GM12874 (cell line): ENCODE measurements around the gene ZC3H18.

ENCODE experiments used
- CTCF ChIP-seq: IDR thresholded peaks from 2 replicates; pipeline ENCODE4 v1.5.1; 2011; ENCODE audit warnings: low read depth, mild to moderate bottlenecking, control low read depth, low read length, moderate library complexity; ENCODE audit not compliant: insufficient read depth

ZC3H18 gene

GRCh38 chr16:88580371-88580770, 10.2 kb downstream of the ZC3H18 start:
- TF ChIP-seq CTCF: no peak

- TF ChIP-seq CTCF: no peak
These were observed 10.8 kb downstream of the ZC3H18 start for GRCh38 chr16:88581033-88581432.

GRCh38 chr16:88582912-88583575, 12.8 kb downstream of the ZC3H18 start:
- no peak for TF ChIP-seq CTCF

GRCh38 chr16:88584676-88585075, 14.5 kb downstream of the ZC3H18 start:
- TF ChIP-seq CTCF: no peak

GRCh38 chr16:88585269-88585668, 15.1 kb downstream of the ZC3H18 start:
- TF ChIP-seq CTCF: no peak

GRCh38 chr16:88585927-88586581, 15.9 kb downstream of the ZC3H18 start:
- TF ChIP-seq CTCF: no peak

- TF ChIP-seq CTCF: no peak
These were observed 17.9 kb downstream of the ZC3H18 start for GRCh38 chr16:88588148-88588547.
